Neural cell (in vitro differentiated cells): ENCODE results near the gene PCBD1. TPM values are rescaled to one million over a fixed set of nuclear protein-coding genes. Genes with fewer than 3 reads are reported as not detected.
A peak's percentile ranks its signal among the peaks of the same experiment; 100 is the strongest.

ENCODE experiments used
- H2AFZ ChIP-seq: fragments of 200-600, 300-800 bp; sonication (generic), shearing (Covaris generic); 2 replicates; pipeline ENCODE4 v1.6.0; 2014; ENCODE audit warnings: low read depth, mild to moderate bottlenecking, antibody characterized with exemption, low read length, moderate library complexity
- H3F3A ChIP-seq: fragments of 200-600 bp; shearing (Covaris generic); 2 replicates; pipeline ENCODE4 v1.6.1; 2016; ENCODE audit warnings: mild to moderate bottlenecking, moderate library complexity, mixed read lengths, antibody characterized with exemption, low read length; ENCODE audit not compliant: insufficient read depth, poor library complexity, severe bottlenecking
- H3K27ac ChIP-seq: fragments of 200-600, 300-800 bp; sonication (generic), shearing (Covaris generic); 2 replicates; pipeline ENCODE4 v1.5.1; 2014; ENCODE audit warnings: mild to moderate bottlenecking, low read length, moderate library complexity
- H3K27me3 ChIP-seq: fragments of 300-800, 200-600 bp; sonication (generic), shearing (Covaris generic); 2 replicates; pipeline ENCODE4 v1.6.0; 2014; ENCODE audit warnings: mild to moderate bottlenecking, low read depth, low read length, moderate library complexity; ENCODE audit not compliant: insufficient read depth
- H3K36me3 ChIP-seq: fragments of 300-800, 200-600 bp; sonication (generic), shearing (Covaris generic); 2 replicates; pipeline ENCODE4 v1.5.1; 2014; ENCODE audit warnings: mild to moderate bottlenecking, antibody characterized with exemption, low read length, moderate library complexity; ENCODE audit not compliant: insufficient read depth
- H3K4me2 ChIP-seq: fragments of 300-800, 200-600 bp; sonication (generic), shearing (Covaris generic); 2 replicates; pipeline ENCODE4 v1.6.0; 2014; ENCODE audit warnings: mild to moderate bottlenecking, low read length
- H3K4me3 ChIP-seq: fragments of 300-800, 200-600 bp; sonication (generic), shearing (Covaris generic); 2 replicates; pipeline ENCODE4 v1.5.1; 2014; ENCODE audit warnings: mild to moderate bottlenecking, low read length, moderate library complexity
- H3K79me2 ChIP-seq: fragments of 200-600 bp; shearing (Covaris generic); replicated peaks from 2 replicates; pipeline ENCODE4 v1.6.0; 2014; ENCODE audit warnings: mild to moderate bottlenecking, low read length, moderate library complexity; ENCODE audit not compliant: insufficient read depth
- H3K9ac ChIP-seq: fragments of 300-800, 200-600 bp; sonication (generic), shearing (Covaris generic); 2 replicates; pipeline ENCODE4 v1.6.1; 2016; ENCODE audit warnings: mild to moderate bottlenecking, low read length, mixed read lengths
- H3K9me2 ChIP-seq: fragments of 200-600 bp; shearing (Covaris generic); 2 replicates; pipeline ENCODE4 v1.6.1; 2016; ENCODE audit warnings: mild to moderate bottlenecking, low read length, mixed read lengths; ENCODE audit not compliant: insufficient read depth
- H3K9me3 ChIP-seq: fragments of 200-600, 300-800 bp; sonication (generic), shearing (Covaris generic); 2 replicates; pipeline ENCODE4 v1.6.1; 2016; ENCODE audit warnings: mild to moderate bottlenecking, mixed run types, low read length, moderate library complexity, mixed read lengths
- H4K20me1 ChIP-seq: fragments of 200-600 bp; shearing (Covaris generic); 2 replicates; pipeline ENCODE4 v1.6.1; 2016; ENCODE audit warnings: mild to moderate bottlenecking, mixed run types; ENCODE audit not compliant: insufficient read depth
- CTCF ChIP-seq: fragments of 450-650 bp; IDR thresholded peaks from 2 replicates; pipeline ENCODE4 v1.5.1; 2014; ENCODE audit warnings: antibody characterized with exemption, mild to moderate bottlenecking, moderate library complexity; ENCODE audit not compliant: poor library complexity, severe bottlenecking
- EP300 ChIP-seq: fragments of 450-650 bp; conservative IDR thresholded peaks from 2 replicates; pipeline ENCODE4 v1.6.1; 2014; ENCODE audit warnings: antibody characterized with exemption, mild to moderate bottlenecking, moderate library complexity; ENCODE audit not compliant: poor library complexity, severe bottlenecking
- EZH2 ChIP-seq: fragments of 200-600, 300-800 bp; shearing (Covaris generic), sonication (generic); IDR thresholded peaks from 2 replicates; pipeline ENCODE4 v1.6.1; 2014; ENCODE audit warnings: antibody characterized with exemption, low read length, borderline replicate concordance, mild to moderate bottlenecking; ENCODE audit not compliant: insufficient read depth, poor library complexity, severe bottlenecking
- MXI1 ChIP-seq: fragments of 450-650 bp; conservative IDR thresholded peaks from 2 replicates; pipeline ENCODE4 v1.6.1; 2014; ENCODE audit warnings: antibody characterized with exemption, mild to moderate bottlenecking; ENCODE audit not compliant: poor library complexity, severe bottlenecking
- POLR2AphosphoS5 ChIP-seq: IDR thresholded peaks from 2 replicates; pipeline ENCODE4 v1.6.1; 2012
- RAD21 ChIP-seq: fragments of 450-650 bp; conservative IDR thresholded peaks from 2 replicates; pipeline ENCODE4 v1.6.1; 2014; ENCODE audit warnings: antibody characterized with exemption, mild to moderate bottlenecking, moderate library complexity
- REST ChIP-seq: IDR thresholded peaks from 2 replicates; pipeline ENCODE4 v1.6.1; 2012; ENCODE audit warnings: borderline replicate concordance
- SMC3 ChIP-seq: fragments of 450-650 bp; conservative IDR thresholded peaks from 2 replicates; pipeline ENCODE4 v1.6.1; 2014; ENCODE audit warnings: antibody characterized with exemption, mild to moderate bottlenecking, moderate library complexity; ENCODE audit not compliant: poor library complexity
- TAF1 ChIP-seq: IDR thresholded peaks from 2 replicates; pipeline ENCODE4 v1.6.1; 2012; ENCODE audit warnings: low read depth
- polyA minus RNA-seq: library from RNA; depleted of rRNA, polyadenylated mRNA; stranded (reverse); fragments of >200 nt; gene quantifications from 2 replicates; pipeline ENCODE4 v1.2.3, GENCODE V29; 2014
- polyA plus RNA-seq: library from polyadenylated mRNA; depleted of rRNA; stranded (reverse); fragments of >200 nt; gene quantifications from 2 replicates; pipeline ENCODE4 v1.2.3, GENCODE V29; 2014

The PCBD1 gene
- polyA plus RNA-seq = 15.8 and 21.6 TPM in 2 replicates
- 2.1 and 2.2 TPM in 2 replicates for polyA minus RNA-seq

GRCh38 chr10:70887804-70888800, at the start of gene PCBD1:
Gene PCBD1, minus strand, starts transcription at chr10:70888565. Its CDS starts 32 bp downstream, at chr10:70888533.
- Histone ChIP-seq H3K27ac (no peak within 1 kb of the TSS), H3K36me3 (no peaks in the 10 kb centered on the region), H3F3A (no peaks in the 10 kb centered on the region), H4K20me1 (no peaks in the 10 kb centered on the region), H2AFZ (peak within 1 kb of the TSS; percentile 45), H3K79me2 (no peaks in the 10 kb centered on the region), H3K27me3 (no peaks in the 10 kb centered on the region), H3K9me2 (no peaks in the 10 kb centered on the region), H3K4me2 (no peak within 1 kb of the TSS), H3K9ac (peak within 1 kb of the TSS; percentile 50), H3K4me3 (peak within 1 kb of the TSS; percentile 70), H3K9me3 (no peaks in the 10 kb centered on the region)
- peak; percentile 36 for TF ChIP-seq MXI1
- TF ChIP-seq RAD21 = peak; percentile 5
- no peak for TF ChIP-seq EZH2
- no peak for TF ChIP-seq REST
- no peak for TF ChIP-seq TAF1

- H3K27ac ChIP-seq = no peak overlapping the region
These were observed 49.3 kb upstream of the PCBD1 start for GRCh38 chr10:70937661-70938060.

More at GRCh38 chr10:70937661-70938060, 49.3 kb upstream of the PCBD1 start:
- no peak overlapping the region for H3K4me2 ChIP-seq
- H4K20me1 ChIP-seq = no peaks in the 10 kb centered on the region
- H3K27me3 ChIP-seq = no peaks in the 10 kb centered on the region
- H3K9me2 ChIP-seq = no peaks in the 10 kb centered on the region
- no peak overlapping the region for H3K9ac ChIP-seq
- TF ChIP-seq MXI1 (no peak), POLR2AphosphoS5 (no peak), EZH2 (no peak), RAD21 (no peak), EP300 (no peak), CTCF (no peak), TAF1 (no peak), REST (no peak), SMC3 (no peak)
- H3F3A ChIP-seq = no peaks in the 10 kb centered on the region
- no peaks in the 10 kb centered on the region for H3K9me3 ChIP-seq
- H3K79me2 ChIP-seq = no peaks in the 10 kb centered on the region
- H3K4me3 ChIP-seq = no peak overlapping the region
- no peaks in the 10 kb centered on the region for H3K36me3 ChIP-seq
- no peak overlapping the region for H2AFZ ChIP-seq
